SK-N-MC (cell line): Measurements from ENCODE around the gene SH3BP5L.

Source experiments
- EZH2 ChIP-seq: fragments of 200-600 bp; sonication (generic); IDR thresholded peaks from one replicate; pipeline ENCODE4 v1.6.1; 2017; ENCODE audit warnings: antibody characterized with exemption
- FOXP2 ChIP-seq: optimal IDR thresholded peaks from 2 replicates; pipeline ENCODE3; 2011; ENCODE audit warnings: mild to moderate bottlenecking, moderate library complexity; ENCODE audit not compliant: insufficient read depth; ENCODE audit errors: extremely low read length, control extremely low read depth
- POLR2AphosphoS5 ChIP-seq: IDR thresholded peaks from 2 replicates; pipeline ENCODE4 v1.6.1; 2012; ENCODE audit warnings: mild to moderate bottlenecking, low read depth, low read length, borderline replicate concordance

DNA sequence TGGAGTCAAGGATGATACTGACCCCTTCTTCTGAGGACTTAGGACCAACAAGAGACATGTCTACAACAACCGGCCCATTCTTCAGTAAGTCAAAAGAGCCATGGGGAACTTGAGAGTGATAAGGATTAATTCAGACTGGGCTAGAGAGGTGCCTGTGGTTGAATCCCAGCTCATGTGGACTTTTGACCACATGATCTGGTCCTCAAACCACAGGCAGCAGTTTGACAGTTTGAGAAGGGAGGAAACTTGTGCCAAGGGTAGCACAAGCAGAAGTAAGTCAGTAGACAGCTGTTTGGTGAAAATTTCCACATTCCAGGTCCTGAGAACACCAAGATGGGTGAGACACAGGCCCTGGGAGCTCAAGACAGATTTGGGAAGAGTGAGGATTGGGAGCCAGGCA is 19.8 kb downstream of the SH3BP5L start:
- TF ChIP-seq POLR2AphosphoS5 (no peak), EZH2 (no peak), FOXP2 (no peak)
